ENCODE data around the gene NPHS2.

The NPHS2 gene

GRCh38 chr1:179575497-179576314 is at the start of gene NPHS2:
TSS of gene NPHS2 (minus strand) at chr1:179575948. CDS start at chr1:179575864, 84 bp downstream.
- DNase-seq, result peak; percentile 51

GRCh38 chr1:179612361-179612760 is 36.6 kb upstream of the NPHS2 start:
- DNase-seq, result no peak

GRCh38 chr1:179601093-179601492 is 25.3 kb upstream of the NPHS2 start:
- no peak for DNase-seq

- DNase-seq, result peak; percentile 87
These were observed 24.0 kb upstream of the NPHS2 start for GRCh38 chr1:179599623-179600249.

- no peak for DNase-seq
These were observed 22.9 kb upstream of the NPHS2 start for GRCh38 chr1:179598631-179599030.

- peak; percentile 91 for DNase-seq
These were observed 16.1 kb upstream of the NPHS2 start, which contains the start of gene TDRD5 for GRCh38 chr1:179591592-179592580. TSS of gene TDRD5 (plus strand) at chr1:179591832. CDS start at chr1:179592616, 784 bp downstream.

DNA sequence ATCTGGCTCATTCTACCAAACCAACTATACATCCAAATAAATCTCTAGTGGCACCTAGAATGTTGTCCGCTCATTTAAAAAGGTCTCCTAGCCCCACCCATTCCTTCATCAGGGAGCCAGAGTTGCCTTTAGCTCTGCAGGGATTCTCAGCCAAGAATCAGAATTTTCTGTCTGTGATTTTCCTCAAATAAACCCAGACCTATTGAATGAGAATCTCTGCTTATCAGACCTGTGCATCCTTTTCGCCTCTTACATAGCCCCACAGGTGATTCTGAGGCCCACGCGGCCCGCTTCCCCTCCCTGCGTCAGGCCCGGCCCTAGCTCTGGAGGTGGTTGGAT is 15.5 kb upstream of the NPHS2 start:
- DNase-seq, result no peak

GRCh38 chr1:179590671-179591070 is 14.9 kb upstream of the NPHS2 start:
- no peak for DNase-seq

GRCh38 chr1:179589509-179589908 is 13.8 kb upstream of the NPHS2 start:
- DNase-seq, result no peak

DNA sequence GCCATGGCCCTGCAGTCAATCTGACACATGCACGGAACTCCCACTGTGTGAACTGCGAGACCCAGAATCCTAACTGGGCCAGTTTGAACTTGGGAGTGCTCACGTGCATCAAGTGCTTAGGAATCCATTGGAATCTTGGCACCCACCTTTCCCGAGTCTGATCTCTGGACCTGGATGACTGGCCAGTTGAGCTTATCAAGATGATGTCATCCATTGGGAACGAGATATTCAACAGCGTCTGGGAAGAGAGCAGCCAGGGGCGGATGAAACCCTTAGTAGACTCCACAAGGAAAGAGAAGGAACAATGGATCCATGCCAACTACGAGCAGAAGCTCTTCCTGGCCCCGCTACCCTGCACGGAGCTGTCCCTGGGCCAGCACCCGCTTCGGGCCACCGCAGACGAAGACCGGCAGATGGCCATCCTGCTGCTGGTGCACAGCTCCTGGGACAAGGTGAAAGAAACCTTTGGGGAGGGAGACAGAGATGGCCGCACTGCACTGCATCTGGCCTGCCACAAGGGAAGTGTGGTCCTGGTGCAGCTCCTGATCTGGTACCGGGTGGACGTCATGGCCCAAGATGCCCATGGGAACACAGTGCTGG is 12.8 kb upstream of the NPHS2 start:
- DNase-seq, result no peak

DNA sequence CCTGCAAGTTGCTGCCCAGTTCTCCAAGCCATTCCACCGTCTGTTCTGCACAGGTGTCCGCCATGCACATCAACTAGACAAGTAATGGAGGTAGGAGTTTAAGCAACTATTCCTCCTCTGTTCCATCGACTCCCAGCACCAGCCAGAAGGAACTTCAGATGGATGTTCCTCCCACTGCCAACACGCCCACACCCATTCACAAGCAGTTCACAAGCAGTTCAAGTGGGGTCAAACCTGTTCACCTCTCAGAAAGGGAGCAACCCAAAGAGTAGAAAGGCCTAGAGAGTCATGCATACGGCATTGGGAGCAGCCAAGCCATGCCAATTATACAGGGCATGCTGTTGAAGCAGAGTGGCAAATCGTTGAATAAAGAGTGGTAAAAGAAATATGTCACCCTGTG is 11.6 kb upstream of the NPHS2 start:
- DNase-seq, result no peak

DNA sequence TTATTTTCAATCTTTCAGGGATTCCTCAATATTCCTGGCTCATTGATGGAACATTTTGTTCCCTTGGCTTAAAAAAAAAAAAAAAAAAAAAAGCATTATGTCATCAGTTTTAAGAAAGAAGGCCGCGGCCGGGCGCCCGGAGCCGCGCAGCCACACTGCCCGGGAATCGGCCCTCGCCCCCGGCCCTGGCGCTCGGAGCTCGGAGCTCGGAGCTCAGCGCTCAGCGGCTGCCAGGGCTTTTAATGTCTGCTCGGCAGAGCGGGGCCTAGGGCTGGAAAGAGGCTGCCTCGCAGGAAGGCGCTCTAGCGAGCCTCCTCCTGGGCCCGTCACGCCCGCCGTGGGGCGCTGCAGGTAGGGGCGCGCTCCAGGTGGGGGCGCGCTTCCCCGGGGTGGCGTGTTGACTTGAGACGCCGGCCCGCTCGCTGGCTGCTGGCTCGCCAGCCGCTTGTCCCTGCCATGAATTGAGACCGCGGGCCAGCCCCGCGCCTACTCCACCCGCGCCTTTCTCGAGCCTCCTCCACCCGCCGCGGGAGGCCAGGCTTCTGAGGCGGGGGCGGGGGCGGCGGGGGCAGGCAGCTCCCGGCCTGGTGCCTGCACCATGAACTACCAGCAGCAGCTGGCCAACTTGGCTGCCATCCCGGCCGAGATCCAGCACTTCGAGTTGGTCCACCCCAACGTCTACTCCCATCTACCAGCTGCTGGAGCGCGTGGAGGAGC is 10.5 kb upstream of the NPHS2 start:
- DNase-seq, result peak; percentile 93

- no peak for DNase-seq
These were observed 8.1 kb upstream of the NPHS2 start for GRCh38 chr1:179583771-179584320.

GRCh38 chr1:179576509-179576908 is 761 bp upstream of the NPHS2 start:
- no peak for DNase-seq

DNA sequence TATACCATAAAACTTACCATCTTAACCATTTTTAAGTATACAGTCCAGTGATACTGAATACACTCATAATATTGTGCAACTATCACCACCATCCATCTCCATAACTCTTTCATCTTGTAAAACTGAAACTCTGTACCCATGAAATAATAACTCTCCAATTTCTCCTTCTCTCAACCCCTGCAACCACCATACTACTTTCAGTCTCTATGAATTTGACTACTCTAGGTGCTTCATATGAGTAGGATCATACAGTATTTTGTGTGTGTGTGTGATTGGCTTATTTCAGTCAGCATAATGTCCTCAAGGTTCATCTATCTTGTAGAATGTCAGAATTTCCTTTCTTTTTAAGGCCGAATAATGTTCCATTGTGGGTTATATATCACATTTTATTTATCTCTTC is 17.7 kb downstream of the NPHS2 start:
- DNase-seq, result no peak

DNA sequence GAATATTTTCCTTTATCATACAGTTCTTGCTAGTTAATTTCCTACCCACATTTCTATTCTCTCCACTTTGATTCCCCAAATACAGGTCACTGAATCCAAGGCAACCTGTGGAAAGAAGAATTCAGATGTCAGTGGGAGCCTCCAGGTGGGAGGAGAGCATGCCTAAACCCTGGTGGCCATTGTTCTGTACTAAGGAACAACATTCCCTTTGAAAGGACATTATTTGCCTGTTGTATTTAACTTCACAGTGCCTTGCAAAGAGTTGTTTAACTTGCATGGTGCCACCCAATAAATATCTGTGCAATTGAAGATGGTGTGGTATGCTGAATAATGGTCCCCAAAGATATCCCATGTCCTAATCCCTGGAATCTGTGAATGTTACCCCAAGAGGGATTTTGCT is 21.3 kb downstream of the NPHS2 start:
- no peak for DNase-seq

DNA sequence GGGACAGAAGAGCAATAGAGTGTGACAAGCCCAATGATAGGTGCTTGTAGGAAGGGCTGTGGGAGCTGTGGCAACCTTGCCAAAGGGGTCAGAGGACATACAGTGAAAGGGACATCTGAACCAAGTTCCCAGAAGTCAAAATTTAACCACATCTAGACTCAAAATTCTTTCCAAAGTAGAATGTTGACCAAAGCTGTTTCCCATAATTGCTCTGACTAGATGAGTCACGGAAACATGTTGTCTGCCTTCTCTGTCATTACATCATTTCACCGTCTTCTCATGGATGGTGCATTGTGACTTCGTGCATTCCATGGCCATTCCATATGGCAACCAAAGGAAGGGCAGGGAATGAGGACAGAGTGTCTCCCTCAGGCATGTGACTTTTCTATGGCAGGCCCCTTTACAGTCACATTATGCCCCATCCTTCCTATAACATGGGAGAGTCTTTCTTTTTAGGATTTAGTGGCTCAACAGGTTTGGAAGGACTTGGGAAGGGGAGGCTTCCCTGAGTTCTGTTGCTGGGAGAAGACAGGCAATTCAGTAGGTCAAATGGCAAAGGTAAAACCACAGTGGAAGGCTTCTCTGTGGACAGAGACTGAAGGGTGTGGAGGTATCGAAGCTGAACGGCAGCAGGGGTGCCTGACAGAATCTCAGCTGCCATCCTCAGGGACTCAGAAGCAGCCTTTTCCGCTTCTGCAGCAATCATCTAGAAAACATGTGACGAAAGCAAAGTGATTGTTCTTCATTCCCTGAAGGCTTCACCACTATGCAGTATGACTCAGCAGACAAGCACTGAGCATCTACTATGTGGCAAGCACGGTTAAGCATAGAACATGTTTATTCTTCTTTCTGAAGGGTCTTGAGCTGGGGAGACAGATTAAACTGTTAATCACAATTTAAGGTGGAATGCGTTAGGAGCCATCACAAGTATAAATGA is 24.7 kb downstream of the NPHS2 start:
- DNase-seq, result peak; percentile 25

- DNase-seq, result no peak
These were observed 26.4 kb downstream of the NPHS2 start for GRCh38 chr1:179549368-179549700.

DNA sequence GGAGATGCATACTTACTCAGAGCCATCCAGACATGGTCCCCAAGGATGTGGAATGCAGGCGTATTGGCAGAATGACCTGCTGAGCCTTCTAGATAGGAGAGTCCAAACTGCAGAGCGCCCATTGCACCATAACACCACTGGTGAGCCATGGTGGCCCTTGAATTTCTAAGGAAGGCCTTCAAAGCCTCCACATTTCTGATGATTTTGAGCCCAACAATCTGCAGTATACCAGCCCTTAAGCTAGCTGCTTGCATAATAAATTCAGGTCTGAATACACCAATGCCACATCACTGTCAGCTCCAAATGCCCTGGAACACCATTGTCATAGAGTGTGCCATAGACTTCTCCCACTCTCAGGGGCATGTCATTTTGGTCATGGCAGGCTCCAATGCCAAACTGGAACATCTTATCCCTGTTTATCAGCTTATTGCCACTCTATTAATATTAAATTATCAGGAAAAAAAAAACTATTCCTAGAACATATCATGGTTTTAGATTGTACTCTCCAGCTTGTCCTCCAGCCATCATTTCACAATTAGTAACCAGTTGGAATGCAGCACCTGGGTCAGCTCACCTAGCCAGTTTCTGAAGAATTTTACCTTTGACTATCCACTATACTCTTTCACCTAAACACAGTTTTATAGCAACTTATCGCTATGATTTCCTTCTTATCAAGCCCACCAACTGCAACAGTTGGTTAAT is 26.9 kb downstream of the NPHS2 start:
- DNase-seq, result no peak

DNA sequence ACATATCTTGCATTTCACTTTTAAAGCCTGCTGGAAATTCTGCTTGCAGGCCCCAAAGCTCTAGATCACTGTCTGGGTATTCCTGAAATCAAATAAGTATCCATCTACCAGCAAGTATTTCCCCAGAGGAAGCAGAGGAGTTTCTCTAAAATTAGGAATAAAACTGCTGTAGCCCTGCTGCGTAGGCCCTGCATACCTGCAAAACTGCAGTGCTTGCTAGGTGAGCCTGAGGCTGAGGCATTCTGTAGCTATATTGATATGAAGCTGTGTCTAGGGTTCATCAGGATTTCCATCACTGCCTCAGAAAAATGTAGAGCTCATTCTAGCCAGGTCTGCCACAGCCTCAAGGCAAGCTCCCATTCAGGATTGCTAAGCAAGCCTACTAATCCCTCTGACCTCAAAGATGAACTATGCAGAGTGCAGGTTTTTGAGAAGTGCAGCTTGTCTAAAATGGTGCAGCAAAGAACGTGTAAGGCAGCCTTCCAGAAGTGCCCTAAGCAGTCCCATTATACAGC is 28.7 kb downstream of the NPHS2 start:
- DNase-seq, result no peak
